ENCODE results near the gene SEMA5B. TPM values are rescaled to one million over a fixed set of nuclear protein-coding genes. Genes with fewer than 3 reads are reported as not detected.

The SEMA5B gene
- total and polyA plus RNA-seq, 2 donors = 0.46 to 0.99 TPM

GRCh38 chr3:122936335-122936734 is 91.2 kb downstream of the SEMA5B start:
- no peaks in the 10 kb centered on the region for H3K4me1 ChIP-seq (ENCODE audit: control insufficient read depth in 2 of 2, insufficient read depth in 2 of 2, low read length in 2 of 2)
- no peaks in the 10 kb centered on the region for H3K36me3 ChIP-seq (ENCODE audit: control insufficient read depth in 2 of 2, insufficient read depth in 2 of 2, low read length in 1 of 2)
- no peaks in the 10 kb centered on the region for H3K27me3 ChIP-seq (ENCODE audit: control insufficient read depth in 2 of 2, insufficient read depth in 1 of 2, low read length in 1 of 2)
- H3K4me3 ChIP-seq (ENCODE audit: low read length in 2 of 2) = no peak overlapping the region
- no peak for DNase-seq (ENCODE audit: low read depth in 6 of 9, low spot score in 9 of 9)
- no peaks in the 10 kb centered on the region for H3K9me3 ChIP-seq (ENCODE audit: control insufficient read depth in 2 of 2, insufficient read depth in 1 of 2, low read length in 1 of 2)
- 92% methylated on average over 9 of the region's 9 CpGs for WGBS
- no peak overlapping the region for H3K27ac ChIP-seq (ENCODE audit: low read depth in 1 of 2, low read length in 1 of 2)

GRCh38 chr3:122934251-122934650 is 93.3 kb downstream of the SEMA5B start:
- H3K4me1 ChIP-seq (ENCODE audit: control insufficient read depth in 2 of 2, insufficient read depth in 2 of 2, low read length in 2 of 2) = no peaks in the 10 kb centered on the region
- DNase-seq (ENCODE audit: low read depth in 6 of 9, low spot score in 9 of 9) = no peak
- peaks cover 0 to under 1% of the 10 kb centered on the region in 2 donors for H3K27me3 ChIP-seq (ENCODE audit: control insufficient read depth in 2 of 2, insufficient read depth in 1 of 2, low read length in 1 of 2)
- WGBS = 90% methylated on average over 1 of the region's 1 CpG
- H3K36me3 ChIP-seq (ENCODE audit: control insufficient read depth in 2 of 2, insufficient read depth in 2 of 2, low read length in 1 of 2) = no peaks in the 10 kb centered on the region
- H3K9me3 ChIP-seq (ENCODE audit: control insufficient read depth in 2 of 2, insufficient read depth in 1 of 2, low read length in 1 of 2) = no peaks in the 10 kb centered on the region
- H3K4me3 ChIP-seq (ENCODE audit: low read length in 2 of 2) = no peak overlapping the region
- H3K27ac ChIP-seq (ENCODE audit: low read depth in 1 of 2, low read length in 1 of 2) = no peak overlapping the region

DNA sequence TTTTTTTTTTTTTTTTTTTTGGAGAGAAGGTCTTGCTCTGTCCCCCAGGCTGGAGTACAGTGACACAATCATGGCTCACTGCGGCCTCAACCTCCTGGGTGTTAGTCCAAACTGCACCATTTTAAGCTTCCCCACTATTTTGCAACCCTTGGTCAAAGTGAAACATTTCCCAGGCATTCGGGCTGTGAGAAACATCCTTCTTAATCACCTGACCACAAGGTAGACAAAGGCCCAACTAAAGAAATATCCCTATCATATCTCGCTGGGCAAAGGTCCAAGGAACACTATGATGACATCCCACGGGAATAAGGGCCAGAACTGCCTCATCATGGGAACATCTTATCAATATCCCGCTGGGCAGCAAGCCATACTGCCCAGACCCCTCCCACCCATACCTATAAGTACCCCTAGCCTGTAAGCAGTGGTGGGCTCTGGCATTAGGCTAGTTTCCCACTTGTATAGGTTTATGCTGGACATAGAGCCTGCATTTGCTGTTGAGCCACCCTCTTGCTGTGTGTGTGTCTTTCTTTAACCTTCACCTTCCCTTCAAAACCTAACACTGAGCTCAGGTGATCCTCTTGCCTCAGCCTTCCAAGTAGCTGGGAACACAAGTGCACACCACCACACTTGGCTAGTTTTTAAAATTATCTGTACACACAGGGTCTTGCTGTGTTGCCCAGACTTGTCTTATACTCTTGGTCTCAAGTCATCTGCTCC is 95.2 kb downstream of the SEMA5B start:
- 95% methylated on average over 5 of the region's 5 CpGs for WGBS
- Histone ChIP-seq H3K36me3 (ENCODE audit: control insufficient read depth in 2 of 2, insufficient read depth in 2 of 2, low read length in 1 of 2) (no peaks in the 10 kb centered on the region), H3K9me3 (ENCODE audit: control insufficient read depth in 2 of 2, insufficient read depth in 1 of 2, low read length in 1 of 2) (no peaks in the 10 kb centered on the region), H3K27ac (ENCODE audit: low read depth in 1 of 2, low read length in 1 of 2) (no peak overlapping the region), H3K27me3 (ENCODE audit: control insufficient read depth in 2 of 2, insufficient read depth in 1 of 2, low read length in 1 of 2) (peaks cover 0 to 7% of the 10 kb centered on the region in 2 donors), H3K4me3 (ENCODE audit: low read length in 2 of 2) (no peak overlapping the region), H3K4me1 (ENCODE audit: control insufficient read depth in 2 of 2, insufficient read depth in 2 of 2, low read length in 2 of 2) (no peaks in the 10 kb centered on the region)
- DNase-seq (ENCODE audit: low read depth in 6 of 9, low spot score in 9 of 9) = no peak

GRCh38 chr3:122931636-122932035 is 95.9 kb downstream of the SEMA5B start:
- DNase-seq (ENCODE audit: low read depth in 6 of 9, low spot score in 9 of 9) = no peak
- peaks cover 0 to 7% of the 10 kb centered on the region in 2 donors for H3K27me3 ChIP-seq (ENCODE audit: control insufficient read depth in 2 of 2, insufficient read depth in 1 of 2, low read length in 1 of 2)
- H3K4me3 ChIP-seq (ENCODE audit: low read length in 2 of 2) = no peak overlapping the region
- 92% methylated on average over 4 of the region's 4 CpGs for WGBS
- H3K27ac ChIP-seq (ENCODE audit: low read depth in 1 of 2, low read length in 1 of 2) = no peak overlapping the region
- H3K9me3 ChIP-seq (ENCODE audit: control insufficient read depth in 2 of 2, insufficient read depth in 1 of 2, low read length in 1 of 2) = no peaks in the 10 kb centered on the region
- no peaks in the 10 kb centered on the region for H3K4me1 ChIP-seq (ENCODE audit: control insufficient read depth in 2 of 2, insufficient read depth in 2 of 2, low read length in 2 of 2)
- H3K36me3 ChIP-seq (ENCODE audit: control insufficient read depth in 2 of 2, insufficient read depth in 2 of 2, low read length in 1 of 2) = no peaks in the 10 kb centered on the region

- 94% methylated on average over 14 of the region's 14 CpGs for WGBS
- DNase-seq (ENCODE audit: low read depth in 6 of 9, low spot score in 9 of 9) = no peak
Observed at GRCh38 chr3:122930063-122930997, 97.2 kb downstream of the SEMA5B start.

GRCh38 chr3:122929188-122930062 is 98.1 kb downstream of the SEMA5B start:
- Histone ChIP-seq H3K27ac (ENCODE audit: low read depth in 1 of 2, low read length in 1 of 2) (no peak overlapping the region), H3K9me3 (ENCODE audit: control insufficient read depth in 2 of 2, insufficient read depth in 1 of 2, low read length in 1 of 2) (no peaks in the 10 kb centered on the region), H3K4me3 (ENCODE audit: low read length in 2 of 2) (no peak overlapping the region), H3K36me3 (ENCODE audit: control insufficient read depth in 2 of 2, insufficient read depth in 2 of 2, low read length in 1 of 2) (no peaks in the 10 kb centered on the region), H3K27me3 (ENCODE audit: control insufficient read depth in 2 of 2, insufficient read depth in 1 of 2, low read length in 1 of 2) (peaks cover 0 to 20% of the 10 kb centered on the region in 2 donors), H3K4me1 (ENCODE audit: control insufficient read depth in 2 of 2, insufficient read depth in 2 of 2, low read length in 2 of 2) (no peaks in the 10 kb centered on the region)
- no peak for DNase-seq (ENCODE audit: low read depth in 6 of 9, low spot score in 9 of 9)
- WGBS = 76% methylated on average over 12 of the region's 12 CpGs

More at GRCh38 chr3:122930063-122930997, 97.2 kb downstream of the SEMA5B start:
- Histone ChIP-seq H3K4me1 (ENCODE audit: control insufficient read depth in 2 of 2, insufficient read depth in 2 of 2, low read length in 2 of 2) (no peaks in the 10 kb centered on the region), H3K36me3 (ENCODE audit: control insufficient read depth in 2 of 2, insufficient read depth in 2 of 2, low read length in 1 of 2) (no peaks in the 10 kb centered on the region), H3K27ac (ENCODE audit: low read depth in 1 of 2, low read length in 1 of 2) (no peak overlapping the region), H3K9me3 (ENCODE audit: control insufficient read depth in 2 of 2, insufficient read depth in 1 of 2, low read length in 1 of 2) (no peaks in the 10 kb centered on the region), H3K27me3 (ENCODE audit: control insufficient read depth in 2 of 2, insufficient read depth in 1 of 2, low read length in 1 of 2) (peaks cover 0 to 14% of the 10 kb centered on the region in 2 donors), H3K4me3 (ENCODE audit: low read length in 2 of 2) (no peak overlapping the region)

DNA sequence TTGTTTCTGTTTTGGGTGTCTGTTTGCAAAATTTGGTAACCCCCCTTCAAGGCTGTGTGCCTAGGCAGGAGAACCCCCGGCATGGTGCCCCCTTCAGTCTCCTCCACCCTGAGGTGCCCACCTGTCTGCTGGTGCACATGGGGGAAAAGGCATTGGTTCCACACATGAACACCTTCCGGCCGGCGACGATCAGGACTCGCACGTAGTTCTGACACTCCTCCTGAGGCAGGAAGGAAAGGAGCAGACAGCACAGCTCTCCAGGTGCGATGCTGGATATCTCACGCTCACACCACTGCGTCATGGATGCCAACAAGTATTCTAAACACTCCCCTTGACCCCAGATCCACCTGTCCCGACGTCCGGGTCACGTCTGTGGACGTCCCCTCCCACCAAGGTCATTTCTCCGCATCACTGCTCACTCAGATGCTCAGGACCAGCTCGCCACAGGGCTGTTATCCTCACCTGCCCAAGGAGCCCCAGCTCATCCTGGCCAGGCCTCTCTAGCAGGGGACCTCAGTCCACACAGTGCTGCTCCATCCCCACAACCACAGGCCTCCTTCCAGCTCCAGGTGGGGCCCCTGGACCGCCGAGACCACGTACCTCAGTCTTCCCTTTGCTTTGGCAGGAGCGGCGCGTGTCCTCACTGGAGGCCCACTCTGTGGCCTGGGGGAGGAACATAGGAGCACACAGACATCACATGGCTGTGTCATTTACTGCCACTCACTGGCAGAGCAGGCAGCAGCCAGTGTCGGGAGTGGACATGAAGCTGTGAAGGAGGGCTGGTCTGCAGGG is 99.0 kb downstream of the SEMA5B start:
- no peaks in the 10 kb centered on the region for H3K4me1 ChIP-seq (ENCODE audit: control insufficient read depth in 2 of 2, insufficient read depth in 2 of 2, low read length in 2 of 2)
- peaks cover 2 to 29% of the 10 kb centered on the region in 2 donors for H3K27me3 ChIP-seq (ENCODE audit: control insufficient read depth in 2 of 2, insufficient read depth in 1 of 2, low read length in 1 of 2)
- H3K4me3 ChIP-seq (ENCODE audit: low read length in 2 of 2) = no peak overlapping the region
- WGBS = 95% methylated on average over 24 of the region's 24 CpGs
- no peaks in the 10 kb centered on the region for H3K9me3 ChIP-seq (ENCODE audit: control insufficient read depth in 2 of 2, insufficient read depth in 1 of 2, low read length in 1 of 2)
- DNase-seq (ENCODE audit: low read depth in 6 of 9, low spot score in 9 of 9) = no peak
- no peaks in the 10 kb centered on the region for H3K36me3 ChIP-seq (ENCODE audit: control insufficient read depth in 2 of 2, insufficient read depth in 2 of 2, low read length in 1 of 2)
- H3K27ac ChIP-seq (ENCODE audit: low read depth in 1 of 2, low read length in 1 of 2) = no peak overlapping the region

DNA sequence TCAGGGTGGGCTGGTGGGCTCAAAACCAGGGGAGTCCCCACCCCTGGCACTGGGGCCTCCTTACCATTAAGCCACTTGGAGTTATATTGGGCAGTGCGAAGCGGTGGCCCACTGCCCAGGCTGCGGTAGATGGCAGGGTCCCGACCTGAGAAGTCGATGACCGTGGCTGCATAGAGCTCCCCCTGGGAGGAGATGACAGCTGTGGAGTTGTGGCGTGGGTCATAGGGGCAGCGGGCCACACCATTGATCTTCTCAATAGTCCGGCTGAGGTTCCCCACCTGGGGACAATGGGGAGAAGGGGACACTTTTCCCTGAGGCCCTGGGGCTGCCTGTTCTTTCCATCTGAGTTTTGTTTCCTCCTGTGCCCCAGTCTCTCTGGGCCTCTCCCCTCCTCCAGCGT is 99.8 kb downstream of the SEMA5B start:
- Histone ChIP-seq H3K27ac (ENCODE audit: low read depth in 1 of 2, low read length in 1 of 2) (no peak overlapping the region), H3K4me3 (ENCODE audit: low read length in 2 of 2) (no peak overlapping the region), H3K4me1 (ENCODE audit: control insufficient read depth in 2 of 2, insufficient read depth in 2 of 2, low read length in 2 of 2) (no peaks in the 10 kb centered on the region), H3K36me3 (ENCODE audit: control insufficient read depth in 2 of 2, insufficient read depth in 2 of 2, low read length in 1 of 2) (no peaks in the 10 kb centered on the region), H3K27me3 (ENCODE audit: control insufficient read depth in 2 of 2, insufficient read depth in 1 of 2, low read length in 1 of 2) (peaks cover 10 to 37% of the 10 kb centered on the region in 2 donors), H3K9me3 (ENCODE audit: control insufficient read depth in 2 of 2, insufficient read depth in 1 of 2, low read length in 1 of 2) (no peaks in the 10 kb centered on the region)
- no peak for DNase-seq (ENCODE audit: low read depth in 6 of 9, low spot score in 9 of 9)
- 95% methylated on average over 10 of the region's 10 CpGs for WGBS

Measured in thymus (tissue), 11 donors.